Activated CD4-positive, alpha-beta T cell treated with anti-CD3 and anti-CD28 coated beads, Interleukin-2, amount 50 U/mL, for 48 hours (primary cell): ENCODE data around the gene PLCB4.

Experiments used
- DNase-seq, 2 experiments: peaks; one replicate each; pipeline ENCODE4 v3.0.0-alpha.2; 2020

PLCB4 gene

DNA sequence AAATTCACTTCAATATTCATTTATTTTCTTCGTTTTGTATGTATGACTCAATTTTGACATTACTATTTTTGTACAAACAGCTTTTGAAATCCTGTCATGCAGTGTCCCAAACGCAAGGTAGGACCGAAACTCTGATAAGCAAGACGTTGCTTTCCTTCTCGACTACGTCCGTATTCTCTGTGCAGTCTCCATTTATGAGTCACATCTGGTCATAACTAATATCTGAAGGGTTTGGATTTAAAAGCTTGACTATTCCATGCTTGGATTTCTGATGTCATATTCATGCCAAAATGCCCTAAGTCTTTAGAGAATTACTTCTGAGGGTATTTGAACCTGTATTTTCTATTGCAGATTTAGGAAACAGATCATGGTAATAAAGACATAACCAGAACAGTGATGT is 407.8 kb downstream of the PLCB4 start:
- DNase-seq, result no peak

DNA sequence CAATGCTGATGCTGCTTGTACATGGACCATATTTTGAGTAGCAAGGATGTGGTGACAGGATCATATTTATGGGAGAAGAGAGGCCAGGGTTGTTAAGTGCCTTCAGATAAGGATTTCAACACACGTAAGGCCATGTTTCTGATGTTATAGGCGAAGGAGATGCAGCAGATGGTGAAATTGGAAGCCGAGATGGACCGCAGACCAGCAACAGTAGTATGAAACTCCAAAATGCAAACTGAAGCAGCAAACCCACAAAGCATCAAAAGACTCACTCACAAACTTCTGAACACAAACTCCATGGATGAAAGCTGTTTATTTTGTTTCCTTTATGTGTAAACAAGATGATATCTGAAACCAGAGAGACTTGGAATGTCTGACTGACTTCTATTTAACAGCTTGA is 409.9 kb downstream of the PLCB4 start:
- DNase-seq, result no peak

DNA sequence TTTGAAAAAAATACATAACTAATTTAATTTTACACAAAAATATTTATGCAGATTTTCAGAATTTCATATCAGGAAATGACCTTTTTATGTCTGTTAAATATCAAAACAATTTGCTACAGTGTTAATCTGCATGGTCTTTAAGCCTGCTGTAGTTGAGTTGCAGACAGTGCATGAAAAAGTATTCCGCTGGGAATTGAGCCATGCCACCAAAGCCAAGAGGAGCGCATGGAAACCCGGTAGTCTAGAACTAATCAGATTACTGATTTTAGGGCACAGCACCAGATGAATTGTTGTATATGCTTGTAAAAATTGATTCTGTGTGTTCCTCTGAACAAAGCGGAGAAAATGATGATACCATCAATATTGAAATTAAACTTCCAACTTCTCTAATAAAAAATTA is 411.2 kb downstream of the PLCB4 start:
- DNase-seq, result no peak

DNA sequence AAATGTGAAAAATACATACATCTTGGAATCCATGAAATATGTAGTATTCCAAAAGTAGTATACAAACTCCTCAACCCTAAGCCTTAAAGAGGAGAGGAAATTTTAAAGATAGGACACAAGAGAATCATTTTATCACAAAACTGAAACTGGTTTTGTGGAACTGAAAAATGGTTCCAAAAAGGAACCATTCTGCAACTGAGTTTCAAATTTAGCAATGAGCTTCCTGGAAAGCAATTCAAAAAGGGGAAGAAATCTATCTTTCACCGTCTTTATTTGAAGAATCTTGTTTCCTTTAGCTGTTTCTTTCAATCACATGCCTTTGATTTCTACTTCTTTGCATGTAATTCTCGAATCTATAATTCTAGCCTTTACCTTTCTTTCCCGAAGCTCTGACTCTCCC is 413.3 kb downstream of the PLCB4 start:
- no peak for DNase-seq

DNA sequence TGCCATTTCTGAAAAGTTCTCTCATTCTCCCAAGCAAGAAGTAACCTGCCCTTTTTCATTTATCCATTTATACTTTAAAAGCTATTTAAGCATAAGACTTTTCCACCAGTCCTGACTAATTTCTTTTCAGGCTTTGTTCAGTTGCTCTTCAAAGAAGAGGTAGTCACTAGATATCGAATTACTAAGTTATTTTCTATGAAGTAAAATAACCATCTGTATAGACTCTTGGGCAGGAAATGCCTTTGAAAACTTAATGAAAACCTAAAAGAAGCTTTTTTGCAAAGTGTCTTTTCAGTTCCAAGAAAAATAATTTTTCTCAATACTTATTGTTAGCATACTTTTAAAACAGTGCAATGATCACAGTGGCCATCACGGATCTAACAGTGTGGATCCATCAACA is 414.2 kb downstream of the PLCB4 start:
- DNase-seq, result no peak

DNA sequence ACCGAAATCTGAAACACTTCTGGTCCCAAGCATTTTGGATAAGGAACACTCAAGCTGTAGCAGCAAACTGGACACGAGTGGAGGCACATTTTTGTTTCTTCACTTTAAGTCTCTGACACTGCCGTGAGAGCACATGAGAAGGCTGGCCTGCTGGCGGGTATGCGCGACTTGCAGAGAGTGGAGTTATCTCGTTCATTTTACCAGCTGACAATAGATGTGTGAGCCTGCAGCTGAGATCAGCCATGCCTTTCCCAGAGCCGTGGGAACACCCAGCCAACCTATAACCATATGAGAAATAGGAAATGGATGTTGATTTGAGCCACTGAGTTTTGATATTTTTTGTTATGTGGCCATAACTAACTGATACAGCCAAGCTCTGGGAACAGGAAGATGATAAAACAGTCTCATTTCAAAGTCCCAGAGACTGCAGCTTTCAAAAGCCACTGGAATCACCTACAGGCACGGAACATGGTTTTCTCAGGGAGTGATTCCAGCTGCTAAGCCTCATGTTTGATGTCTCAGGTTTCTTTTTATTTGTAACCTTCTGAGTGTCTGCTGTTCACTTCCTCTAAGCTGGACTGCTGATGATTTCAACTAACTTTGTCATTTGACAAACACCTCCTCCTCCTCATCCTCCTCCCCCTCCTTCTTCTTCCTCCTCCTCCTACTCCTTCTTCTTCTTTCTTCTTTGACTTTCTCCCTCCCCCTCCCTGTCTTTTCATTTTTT is 416.9 kb downstream of the PLCB4 start:
- no peak for DNase-seq

DNA sequence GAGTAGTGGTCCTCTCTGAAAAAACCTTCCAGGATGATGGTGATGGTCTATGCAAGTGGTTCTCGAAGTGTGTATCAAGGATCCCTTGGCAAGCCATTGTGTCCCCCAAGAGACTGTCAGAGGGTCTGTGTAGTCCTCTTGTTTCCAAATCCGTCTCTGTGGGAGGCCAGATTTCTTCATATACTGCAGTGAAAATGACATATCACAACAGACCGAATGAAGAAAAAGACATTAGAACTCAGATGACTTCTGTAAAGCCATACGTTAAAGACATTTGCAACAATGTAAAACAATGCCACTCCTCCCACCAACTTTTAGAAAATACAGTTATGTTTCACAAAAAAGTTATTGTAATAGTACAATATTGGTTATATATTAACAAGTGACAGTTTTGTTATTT is 418.3 kb downstream of the PLCB4 start:
- DNase-seq, result no peak

DNA sequence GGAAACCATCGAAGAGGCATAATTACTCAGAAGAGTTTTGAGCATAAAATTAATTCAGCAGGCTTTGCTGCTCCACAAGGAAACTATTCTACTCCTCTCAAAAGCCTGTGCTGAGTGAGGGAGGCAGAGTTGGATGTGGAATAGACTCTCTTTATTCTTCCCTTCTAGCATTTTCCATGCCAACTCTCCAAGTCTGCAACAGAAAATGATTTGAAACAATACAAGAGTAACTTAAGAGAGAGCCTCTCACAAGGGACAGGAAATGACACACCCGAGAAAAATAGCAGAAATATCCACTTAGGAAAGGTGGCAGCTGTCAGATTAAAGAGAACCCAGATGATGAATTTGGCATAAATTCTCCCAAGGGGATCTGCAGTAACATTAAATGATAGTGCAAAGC is 419.2 kb downstream of the PLCB4 start:
- DNase-seq, result no peak

DNA sequence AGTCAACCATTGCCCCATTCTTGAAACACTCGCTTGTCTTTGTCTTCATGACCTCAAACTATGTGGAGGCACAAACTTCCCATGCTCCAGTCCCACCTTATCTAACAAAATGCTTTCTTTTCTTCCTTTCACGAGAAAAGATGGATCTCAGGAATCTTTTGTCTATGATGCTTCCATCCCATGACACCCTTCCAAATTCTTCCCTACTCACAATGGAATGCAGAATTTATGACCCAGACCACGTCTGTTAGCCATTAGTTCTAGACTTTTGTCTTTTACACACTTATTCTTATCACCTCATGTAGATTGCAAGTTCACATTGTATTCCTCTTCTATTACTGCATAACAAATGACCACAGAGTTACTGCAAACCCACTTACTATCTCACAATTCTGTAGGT is 421.3 kb downstream of the PLCB4 start:
- no peak for DNase-seq

DNA sequence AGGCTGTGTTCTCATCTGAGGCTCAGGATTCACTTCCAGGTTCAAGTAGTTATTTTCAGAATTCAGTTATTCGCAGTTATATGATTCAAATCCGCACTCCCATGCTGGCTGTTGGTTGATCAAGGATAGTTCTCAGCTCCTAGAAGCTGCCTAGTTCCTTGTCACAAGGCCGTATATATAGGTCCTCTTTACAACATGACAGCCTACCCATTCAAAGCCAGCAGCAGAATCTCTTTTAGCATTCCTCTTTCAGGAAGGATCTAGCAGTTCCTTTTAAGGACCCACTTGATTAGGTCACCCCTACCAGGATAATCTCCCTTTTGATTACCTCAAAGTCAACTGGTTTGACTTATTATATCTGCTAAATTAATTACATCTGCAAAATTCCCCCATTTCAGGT is 421.7 kb downstream of the PLCB4 start:
- no peak for DNase-seq

DNA sequence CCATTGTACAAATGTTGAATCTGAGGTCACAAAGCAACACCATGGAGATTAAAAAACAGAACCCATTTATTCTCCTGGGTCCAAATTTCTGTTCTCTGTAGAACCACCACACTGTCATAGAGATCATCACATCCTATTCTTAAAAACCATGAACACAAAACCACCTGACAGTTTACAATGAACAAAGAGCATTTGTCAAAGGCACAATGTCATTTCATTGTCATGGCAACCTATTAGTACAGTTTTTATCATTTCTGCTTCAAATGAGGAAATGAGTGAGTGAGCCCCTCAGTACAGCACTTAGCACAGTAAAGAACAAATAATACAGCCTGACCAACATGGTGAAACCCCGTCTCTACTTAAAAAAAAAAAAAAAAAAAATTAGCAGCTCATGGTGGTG is 422.4 kb downstream of the PLCB4 start:
- DNase-seq, result no peak

DNA sequence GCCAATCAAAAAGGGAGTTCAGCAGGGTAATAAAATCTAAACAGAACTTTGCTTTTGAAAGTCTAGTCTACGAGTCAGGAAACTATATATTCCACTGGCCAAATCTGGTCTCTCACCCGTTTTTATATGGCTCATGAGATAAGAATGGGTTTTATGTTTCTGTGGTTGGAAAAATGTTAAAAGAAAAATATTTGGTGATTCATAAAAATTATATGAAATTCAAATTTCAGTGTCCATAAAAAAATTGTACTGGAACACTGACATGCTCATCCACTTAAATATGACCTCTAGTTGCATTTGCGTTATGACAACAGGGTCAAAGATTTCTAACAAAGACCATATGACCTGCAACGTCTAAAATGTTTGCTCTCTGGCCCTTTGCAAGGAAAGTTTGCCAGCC is 423.2 kb downstream of the PLCB4 start:
- DNase-seq, result no peak

DNA sequence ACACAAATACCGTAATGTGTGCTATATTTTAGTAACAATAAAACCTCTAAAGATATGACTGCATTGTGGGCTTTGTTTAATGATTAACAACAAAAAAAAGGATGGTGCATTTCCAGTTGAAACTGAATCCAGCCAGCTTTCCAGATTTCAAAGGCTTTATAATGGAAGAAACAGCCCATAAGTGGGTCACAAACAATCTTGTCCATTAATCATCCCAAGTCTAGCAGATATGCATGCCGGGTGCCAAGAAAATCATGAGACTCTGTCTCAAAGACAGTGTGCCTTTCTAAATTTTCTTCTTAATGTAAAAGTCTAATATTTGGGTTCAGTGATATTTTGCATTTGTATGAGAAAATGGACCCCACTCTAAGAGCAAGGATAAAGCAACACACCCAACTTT is 424.9 kb downstream of the PLCB4 start:
- no peak for DNase-seq

DNA sequence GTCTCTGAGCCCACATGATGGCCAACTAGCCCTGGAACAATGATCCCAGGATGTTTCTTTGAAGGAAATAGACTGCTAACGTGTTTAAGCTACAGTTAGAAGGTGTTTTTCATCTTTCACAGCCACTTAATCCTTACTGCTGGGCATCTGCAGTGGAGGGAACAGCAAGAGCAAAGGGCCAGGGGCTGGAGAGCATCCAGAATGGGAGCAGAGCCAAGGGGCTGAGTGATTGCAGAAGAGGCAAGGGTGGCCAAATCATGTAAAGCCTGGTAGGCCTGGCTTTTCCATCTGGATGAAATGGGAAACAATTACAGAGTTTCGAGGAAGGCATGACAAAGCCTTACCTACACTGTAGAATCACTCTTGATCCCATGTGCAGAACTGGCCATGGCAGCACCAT is 426.8 kb downstream of the PLCB4 start:
- no peak for DNase-seq

DNA sequence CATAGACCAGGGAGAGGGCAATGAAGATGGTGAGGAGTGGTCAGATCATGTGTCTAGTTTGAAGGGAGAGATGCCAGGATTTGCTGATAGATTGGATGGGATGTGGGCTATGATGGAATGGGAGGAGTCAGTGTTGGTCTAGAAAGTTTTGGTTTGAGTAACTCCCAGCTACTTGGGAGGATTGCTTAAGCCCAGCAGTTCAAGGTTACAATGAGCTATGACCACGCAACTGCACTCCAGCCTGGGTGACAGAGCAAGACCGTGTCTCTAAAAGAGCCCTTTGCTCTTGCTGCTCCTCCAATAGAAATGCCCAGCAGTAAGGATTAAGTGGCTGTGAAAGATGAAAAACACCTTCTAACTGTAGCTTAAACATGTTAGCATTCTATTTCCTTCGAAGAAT is 427.3 kb downstream of the PLCB4 start:
- no peak for DNase-seq

DNA sequence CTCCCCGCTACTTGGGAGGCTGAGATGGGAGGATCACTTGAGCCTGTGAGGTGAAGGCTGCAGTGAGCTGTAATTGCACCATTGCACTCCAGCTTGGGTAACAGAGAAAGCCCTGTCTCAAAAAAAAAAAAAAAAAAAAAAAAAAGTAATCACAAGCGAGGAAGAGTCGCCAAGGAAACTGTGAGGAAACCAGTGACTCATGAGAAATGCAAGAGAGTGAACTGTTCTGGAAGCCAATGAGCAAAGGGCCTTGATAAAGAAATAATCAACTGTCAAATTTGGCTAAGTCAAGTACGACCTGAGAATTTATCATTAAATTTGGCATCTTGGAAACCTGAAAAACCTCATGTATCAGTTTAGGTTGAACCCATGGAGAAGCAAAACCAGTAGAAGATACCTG is 429.4 kb downstream of the PLCB4 start:
- no peak for DNase-seq

DNA sequence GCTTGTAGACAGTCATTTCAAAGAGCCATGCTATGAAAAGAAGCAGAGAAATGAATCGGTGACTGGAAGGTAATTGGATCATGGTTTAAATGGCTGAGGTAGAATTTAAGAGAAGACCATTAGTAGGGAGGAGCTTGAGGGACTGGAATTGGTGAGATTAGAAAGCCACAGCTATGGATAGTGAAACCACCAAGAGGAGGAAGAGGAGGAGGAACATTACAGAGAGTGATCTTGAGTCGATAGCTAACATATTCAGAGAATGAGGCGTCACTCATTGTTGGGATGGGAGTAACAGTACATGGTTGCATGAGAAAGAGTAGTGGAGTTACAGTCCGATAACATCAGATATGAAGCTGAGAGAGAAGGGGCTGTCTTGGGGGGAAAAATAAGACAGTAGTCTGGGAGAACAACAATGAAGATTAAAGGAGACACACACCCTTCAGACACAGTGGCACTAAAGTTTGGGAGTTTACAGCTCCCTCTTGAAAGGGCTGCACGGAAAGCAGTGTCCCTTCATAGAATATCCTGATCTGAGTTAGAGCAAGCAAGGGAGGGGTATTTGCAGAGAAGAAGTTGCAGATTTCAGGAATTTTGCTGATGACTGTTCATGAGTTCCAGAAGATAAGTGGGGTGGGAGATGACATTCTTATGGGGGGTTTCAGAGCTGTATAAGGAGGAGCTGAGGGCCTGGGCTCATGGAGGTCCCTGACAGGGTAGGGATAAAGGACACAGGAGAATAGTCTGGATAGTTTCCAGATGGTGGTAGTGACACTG is 430.4 kb downstream of the PLCB4 start:
- DNase-seq, result no peak

DNA sequence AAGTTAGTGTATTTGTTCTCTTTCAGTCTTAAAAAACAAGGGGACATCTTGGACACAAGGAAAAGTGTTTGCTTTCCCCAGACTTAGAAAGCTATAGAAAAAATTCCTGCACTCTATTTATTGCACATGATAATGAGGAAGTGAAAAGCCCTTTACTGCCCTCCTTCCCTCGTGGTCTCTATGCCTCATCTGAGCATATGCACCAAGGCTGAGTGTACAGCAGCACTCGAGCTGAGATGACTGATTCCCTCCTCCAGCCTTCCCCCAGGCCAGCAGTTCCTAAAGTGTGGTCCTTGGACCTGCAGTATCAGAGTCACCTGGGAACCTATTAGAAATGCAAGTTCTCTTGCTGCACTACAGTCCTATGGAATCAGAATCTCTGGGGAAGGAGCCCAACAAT is 431.2 kb downstream of the PLCB4 start:
- no peak for DNase-seq

DNA sequence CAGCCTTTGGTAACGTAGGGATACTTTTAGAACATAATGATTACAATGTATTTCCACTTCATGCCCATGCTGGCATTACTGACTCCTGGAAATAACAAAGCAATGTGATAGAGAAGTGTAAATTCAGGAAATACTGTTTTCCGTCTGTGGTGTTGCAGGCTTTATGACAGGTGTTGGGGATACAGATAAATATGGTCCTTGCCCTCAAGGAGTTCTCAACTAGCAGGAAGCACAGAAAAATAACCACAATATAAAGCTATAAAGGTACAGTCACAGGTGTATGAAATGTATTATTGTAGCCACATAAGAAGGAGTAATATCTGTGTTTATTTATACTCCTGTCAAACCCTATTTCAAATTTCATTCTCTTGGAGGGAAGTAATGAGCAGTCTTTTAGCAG is 432.6 kb downstream of the PLCB4 start:
- no peak for DNase-seq

DNA sequence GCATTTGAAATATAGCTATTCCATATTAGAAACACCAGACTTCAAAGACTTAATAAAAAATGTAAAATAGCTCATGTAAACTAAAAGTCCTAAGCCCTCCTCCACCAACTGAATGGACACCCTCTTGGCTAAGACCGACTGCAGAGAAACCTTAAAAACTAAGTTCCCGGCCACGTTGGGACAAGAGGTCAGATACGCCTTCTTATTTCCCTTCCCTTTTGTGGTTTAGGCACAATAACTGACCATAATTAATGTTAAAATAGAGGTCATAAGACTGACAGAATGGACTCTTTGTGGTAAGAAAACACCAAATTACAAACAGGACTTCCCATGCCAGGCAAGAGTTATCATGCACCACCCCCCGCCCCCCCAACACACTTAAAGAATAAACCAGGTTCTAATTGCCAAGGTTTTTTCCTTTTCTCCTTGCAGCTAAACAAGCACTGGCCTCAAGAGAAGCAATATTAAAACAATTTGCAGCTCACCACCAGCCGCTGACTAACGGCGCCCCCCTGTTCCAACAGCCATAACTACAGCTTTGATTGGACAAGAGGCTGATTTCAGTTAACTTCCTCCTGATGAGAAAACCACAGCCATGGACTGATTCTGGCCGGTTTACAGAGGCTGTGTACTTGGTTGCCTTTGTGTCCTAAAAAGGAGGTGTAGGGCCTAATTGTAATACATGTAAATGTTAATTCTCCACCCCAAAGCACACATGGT is 434.8 kb downstream of the PLCB4 start:
- no peak for DNase-seq

DNA sequence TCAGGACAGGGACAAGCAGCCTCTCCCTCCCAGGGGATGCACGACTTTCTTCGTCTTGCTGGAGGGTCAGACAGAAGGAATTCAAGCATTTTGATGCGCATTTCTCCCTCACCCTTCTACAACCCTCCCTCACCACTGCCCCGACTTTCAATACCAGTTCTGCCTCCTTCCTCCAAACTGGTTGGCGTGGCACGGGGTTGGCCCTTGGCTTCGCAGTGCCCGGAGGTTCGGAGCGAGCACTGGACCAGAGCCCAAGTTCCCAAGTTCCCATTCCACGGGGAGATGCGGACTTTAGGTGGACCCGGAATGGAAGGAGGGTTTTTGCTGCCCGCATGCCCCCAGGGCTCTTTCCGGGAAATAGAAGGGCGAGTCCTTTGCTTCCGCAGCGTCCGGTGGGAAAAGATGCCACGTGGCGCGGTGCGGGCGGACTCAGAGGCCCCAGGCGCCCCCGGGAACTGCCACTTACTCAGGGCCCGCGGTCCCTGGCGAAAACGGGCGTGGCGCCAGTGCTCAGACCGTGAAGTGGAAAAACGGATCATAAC is 437.5 kb downstream of the PLCB4 start:
- no peak for DNase-seq

DNA sequence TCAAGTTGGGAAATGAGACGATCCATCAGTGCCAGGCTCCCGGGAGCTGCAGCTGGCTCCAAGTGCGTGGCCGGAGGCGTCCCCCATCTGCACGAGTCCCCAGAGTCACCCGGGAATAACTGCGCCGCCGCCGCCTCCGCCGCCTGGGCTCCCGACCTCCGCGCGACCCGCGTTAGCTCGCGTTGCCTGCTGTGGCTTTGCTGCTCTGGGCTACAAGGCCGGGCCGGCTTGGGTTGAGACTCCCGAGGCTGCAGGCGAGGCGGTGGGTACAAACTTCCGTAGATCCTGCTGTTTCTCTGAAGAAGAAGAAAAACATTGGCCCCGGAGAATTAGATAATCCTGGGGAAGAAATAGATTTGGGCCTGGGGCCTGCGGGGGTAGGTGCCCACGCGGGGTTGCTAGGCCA is 438.1 kb downstream of the PLCB4 start:
- no peak for DNase-seq

DNA sequence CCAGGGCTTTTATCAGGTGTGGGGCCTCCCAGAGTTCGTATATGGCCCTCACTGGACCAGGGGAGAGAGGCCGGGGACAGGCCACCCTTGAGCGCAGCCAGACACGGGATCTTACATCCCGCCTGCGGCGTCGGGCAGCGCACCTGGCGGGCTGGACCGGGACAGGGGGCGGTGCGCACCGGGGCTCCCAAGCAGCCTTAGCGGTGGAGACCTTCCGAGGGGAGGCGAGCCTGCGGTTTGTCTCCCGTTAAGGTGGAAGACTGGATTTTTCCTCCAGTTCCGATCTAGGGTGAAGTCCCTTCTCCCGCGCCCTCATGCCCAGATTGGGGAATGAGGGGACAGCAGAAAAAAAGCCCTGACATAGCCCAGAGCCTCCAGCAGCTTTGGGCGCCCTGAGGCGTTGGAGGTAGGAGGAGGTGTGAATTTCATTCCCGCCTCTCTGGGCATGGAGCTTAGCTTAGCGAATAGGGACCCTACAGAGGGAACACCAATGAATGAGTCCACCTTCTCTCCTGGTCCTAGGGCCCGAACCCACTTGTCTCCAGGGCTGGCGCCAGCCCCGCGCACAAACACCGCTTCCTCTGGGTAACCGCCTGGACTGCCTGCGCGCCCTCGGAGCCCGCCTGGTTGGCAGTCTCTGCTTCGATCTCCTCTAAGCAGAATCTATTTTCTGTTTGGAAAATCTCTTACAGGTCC is 438.8 kb downstream of the PLCB4 start:
- DNase-seq, result no peak
